SIG-M5 (cell line): ENCODE data around the gene GLT8D1.
"Not testable (repeated sequence)": the region's sequence is repeated elsewhere in the genome, so short reads cannot be mapped to it uniquely, and the experiment has no call there.

Experiments used
- DNase-seq: peaks from one replicate; lab custom pipeline; 2025; lab: John Stamatoyannopoulos, UW

The GLT8D1 gene

DNA sequence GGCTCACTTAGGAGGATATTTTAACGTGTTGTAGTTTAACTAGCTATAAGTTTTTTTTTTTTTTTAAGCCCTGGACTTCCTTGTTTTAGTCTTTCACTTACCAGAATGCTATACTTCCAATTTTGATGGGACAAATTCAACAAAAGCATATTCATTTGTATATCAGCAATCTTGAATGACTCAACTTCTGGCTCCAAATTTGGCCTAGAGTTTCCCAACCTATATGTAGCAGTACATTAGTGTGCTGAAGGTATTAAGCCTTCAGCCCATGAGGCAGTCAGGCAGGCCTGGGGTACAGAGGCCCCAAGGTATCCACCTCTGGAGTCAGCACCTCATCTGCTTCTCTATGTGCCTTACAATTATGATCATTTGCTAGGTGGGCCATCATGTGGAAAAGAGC is 25.8 kb downstream of the GLT8D1 start:
- no peak for DNase-seq

DNA sequence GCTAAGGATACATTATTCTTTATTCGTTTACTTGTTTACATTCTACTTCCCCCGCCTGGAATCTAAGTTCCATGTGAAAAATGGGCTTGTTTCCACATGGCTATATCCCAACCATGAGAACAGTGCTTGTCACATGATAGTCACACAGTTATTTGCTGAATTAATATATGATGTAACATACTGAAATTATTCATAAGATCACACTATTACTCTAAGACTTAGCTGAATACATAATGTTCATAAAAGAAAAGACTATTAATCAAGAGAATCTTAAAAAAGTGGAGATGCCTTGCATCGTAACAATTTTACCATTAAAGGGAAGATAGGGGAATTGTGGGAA is 26.4 kb downstream of the GLT8D1 start:
- DNase-seq = no peak

DNA sequence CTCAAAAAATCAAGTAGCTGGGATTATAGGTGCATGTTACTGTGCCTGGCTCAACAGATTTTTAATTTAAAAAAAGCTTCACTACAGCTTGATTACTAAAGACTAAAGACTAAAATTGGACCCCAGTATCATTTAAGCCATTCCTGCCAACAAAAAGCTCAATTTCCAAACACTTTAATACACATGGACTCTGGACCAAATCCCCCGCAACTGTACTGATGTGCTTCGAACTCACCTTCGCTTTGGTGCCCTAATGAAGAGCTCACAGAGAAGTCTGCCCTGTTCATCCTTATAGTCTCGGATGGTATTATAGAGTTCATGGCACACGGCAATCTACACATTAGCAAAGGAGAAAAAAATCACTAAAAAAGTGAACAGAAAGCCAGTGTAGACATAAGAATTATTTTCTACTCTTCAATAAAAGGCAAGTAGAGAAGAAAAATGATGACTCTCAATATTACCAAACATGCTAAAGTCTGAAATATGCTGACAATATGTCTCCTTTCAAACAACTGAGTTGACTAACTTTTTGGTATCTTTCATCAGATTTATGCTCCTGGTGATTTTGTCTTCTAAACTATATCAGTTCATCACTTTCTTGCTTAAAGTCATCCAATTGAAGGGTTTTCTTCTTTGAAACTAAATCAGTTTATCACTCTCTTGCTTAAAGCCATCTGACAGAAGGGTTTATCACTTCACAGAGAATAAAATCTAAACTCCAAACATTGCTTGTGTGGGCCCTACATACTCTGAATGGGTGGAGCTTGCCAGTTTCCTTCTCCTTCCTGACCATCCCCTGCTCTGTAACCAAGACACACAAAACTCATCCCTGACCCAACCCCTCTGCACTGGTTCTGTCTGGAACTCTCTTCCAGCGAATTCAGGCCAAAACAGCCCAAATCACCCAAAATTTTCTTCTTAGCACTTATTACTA is 27.1 kb downstream of the GLT8D1 start:
- DNase-seq = no peak

DNA sequence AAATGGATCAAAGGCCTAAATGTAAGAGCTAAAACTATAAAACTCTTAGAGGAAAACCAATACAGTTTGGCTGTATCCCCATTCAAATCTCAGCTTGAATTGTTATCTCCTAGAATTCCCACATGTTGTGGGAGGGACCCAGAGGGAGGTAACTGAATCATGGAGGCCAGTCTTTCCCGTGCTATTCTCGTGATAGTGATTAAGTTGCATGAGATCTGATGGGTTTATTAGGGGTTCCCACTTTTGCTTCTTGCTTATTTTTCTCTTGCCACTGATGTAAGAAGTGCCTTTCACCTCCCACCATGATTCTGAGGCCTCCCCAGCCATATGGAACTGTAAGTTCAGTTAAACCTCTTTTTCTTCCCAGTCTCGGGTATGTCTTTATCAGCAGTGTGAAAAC is 29.4 kb downstream of the GLT8D1 start:
- DNase-seq = not testable (repeated sequence)

DNA sequence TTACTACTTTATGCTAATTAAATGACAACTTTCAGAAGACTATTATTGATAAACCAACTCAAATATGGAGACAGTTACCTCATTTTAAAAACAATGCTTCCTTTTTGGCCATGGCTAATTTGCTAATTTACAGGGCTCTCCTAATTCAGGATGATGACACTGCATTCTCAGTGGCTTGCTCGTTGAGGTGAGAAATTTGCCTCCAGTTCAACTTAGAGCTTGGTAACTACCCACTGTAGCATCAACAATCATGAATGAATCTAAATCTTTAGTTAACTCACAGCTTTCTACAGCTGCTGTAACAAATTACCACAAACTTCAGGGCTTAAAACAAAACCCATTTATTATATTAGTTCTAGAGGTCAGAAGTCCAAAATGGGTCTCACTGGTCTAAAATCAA is 33.9 kb downstream of the GLT8D1 start:
- no peak for DNase-seq

DNA sequence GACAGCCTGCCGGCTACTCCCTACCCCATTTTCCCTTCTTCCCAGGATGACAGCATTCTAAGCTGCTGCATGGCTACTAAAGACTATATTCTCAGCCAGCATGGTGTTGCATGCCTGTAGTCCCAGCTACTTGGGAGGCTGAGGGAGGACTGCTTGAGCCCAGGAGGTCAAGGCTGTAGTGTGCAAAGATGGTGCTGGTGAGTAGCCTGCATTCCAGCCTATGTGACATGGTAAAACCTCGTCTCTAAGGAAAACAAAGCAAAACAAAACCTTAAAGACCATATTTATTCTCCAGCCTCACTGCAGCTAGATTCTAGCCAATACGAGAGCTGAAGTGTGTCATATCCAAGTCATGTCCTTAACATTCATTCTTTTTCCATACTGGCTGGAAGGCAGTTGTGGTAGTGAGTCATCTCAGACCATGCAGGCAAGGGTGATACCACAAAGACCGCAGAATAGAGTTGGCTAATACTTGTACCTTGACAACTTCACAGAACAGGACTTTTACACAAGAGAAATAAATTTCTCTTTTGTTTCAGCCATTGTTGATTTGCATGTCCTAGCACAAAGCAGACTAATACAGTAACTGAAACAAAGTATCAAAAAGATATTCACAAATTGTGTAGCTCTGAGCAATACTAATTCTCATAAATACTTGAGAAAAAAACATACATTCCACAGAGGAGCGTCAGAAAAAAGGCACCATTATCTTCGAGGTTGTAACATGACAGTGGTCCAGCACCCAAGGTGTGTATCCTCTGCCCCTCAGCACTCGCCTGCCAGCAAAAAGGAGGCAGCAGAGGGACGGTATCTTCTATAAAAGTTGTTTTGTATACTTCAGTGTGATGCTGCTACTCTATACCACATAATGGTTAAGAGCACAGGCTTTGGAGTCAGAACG is 34.7 kb downstream of the GLT8D1 start:
- peak; percentile 98 for DNase-seq

DNA sequence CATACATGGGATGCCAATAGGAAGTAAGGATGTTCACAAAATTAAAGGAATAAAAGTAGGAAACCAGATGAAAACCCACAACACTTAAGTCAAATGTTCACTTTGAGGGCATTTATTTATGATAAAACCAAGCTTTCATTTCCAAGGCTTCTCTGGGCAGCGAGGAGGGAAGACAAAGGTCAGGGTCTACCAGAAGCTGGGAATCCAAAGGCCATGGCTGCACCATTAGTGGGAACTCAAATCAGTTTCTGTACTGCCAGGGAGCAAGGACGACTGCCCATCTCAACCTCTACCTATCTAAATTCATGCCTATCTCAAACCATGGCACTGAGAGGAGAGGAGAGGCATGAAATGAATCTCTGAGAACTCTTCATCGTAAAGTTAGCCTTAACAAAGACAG is 42.5 kb downstream of the GLT8D1 start:
- no peak for DNase-seq

DNA sequence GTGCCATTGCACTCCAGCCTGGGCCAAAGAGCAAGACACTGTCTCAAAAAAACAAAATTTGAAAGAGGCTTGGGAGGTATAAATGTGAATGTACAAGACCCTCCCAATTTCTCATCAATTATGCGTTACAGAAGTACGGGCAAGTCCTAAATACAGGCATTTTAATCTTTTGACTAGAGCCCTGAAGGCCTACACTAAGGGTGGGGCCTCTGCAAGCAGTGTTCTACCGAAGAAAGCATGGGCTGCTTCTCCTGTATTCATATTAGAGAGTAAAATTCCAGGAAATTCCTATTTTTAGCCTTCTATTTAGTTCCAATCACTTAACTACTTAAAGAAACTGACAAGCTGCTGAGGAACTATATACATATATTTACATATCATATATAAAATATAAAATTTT is 45.5 kb downstream of the GLT8D1 start:
- DNase-seq = no peak

DNA sequence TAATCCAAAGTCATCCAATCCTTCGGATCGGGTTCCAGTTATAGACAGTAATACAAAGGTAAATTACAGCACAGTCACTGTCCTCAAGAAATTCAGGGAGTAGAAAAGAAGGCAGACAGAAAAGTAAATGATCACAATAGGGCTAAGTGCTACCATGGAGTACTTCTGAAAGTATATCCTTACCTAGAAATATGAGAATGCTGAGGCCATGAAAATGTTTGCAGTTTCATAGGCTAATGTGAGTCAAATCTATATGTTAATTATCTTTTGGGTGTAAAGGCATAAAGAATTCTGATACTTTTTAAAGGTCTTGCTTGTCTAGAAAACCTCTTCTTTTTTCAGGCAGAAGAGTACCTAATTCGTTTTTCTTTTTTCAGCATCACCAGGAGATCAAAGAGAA is 49.7 kb downstream of the GLT8D1 start:
- DNase-seq = no peak

DNA sequence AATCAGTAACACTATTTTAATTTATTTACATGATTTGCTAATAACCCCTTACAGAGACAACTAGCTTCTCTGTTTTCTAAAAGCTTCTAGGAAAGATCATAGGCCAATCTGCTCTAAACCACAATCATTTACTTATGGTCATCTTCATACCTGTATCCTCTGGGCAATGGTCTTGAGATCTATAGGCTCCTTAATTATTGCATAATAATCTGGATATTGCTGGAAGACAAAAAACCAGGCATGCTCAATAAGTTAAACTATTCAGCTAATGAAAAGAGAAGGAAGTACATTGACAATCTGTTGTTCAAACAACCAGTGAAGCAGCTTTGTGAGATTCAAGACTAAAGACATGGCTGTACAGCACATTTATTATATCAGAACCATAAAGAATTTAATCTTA is 54.0 kb downstream of the GLT8D1 start:
- no peak for DNase-seq

DNA sequence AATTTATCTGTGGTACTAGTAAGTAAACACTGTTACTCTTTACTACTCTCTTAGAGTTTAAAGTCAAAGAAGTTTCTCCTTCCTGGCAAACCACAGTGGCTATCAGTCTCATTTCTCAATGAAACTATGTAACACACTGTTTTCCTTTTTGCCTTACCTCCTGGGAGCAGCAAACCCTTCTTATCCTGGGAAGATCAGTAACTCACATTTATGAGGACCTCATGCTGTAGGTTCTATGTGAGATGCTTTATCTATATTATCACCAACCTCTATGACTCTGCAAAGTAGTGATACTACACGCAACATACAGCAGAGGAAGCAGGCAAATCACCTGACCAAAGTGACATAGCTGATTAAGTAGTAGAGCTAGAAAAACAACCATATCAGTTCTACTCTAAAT is 55.2 kb downstream of the GLT8D1 start:
- DNase-seq = no peak

DNA sequence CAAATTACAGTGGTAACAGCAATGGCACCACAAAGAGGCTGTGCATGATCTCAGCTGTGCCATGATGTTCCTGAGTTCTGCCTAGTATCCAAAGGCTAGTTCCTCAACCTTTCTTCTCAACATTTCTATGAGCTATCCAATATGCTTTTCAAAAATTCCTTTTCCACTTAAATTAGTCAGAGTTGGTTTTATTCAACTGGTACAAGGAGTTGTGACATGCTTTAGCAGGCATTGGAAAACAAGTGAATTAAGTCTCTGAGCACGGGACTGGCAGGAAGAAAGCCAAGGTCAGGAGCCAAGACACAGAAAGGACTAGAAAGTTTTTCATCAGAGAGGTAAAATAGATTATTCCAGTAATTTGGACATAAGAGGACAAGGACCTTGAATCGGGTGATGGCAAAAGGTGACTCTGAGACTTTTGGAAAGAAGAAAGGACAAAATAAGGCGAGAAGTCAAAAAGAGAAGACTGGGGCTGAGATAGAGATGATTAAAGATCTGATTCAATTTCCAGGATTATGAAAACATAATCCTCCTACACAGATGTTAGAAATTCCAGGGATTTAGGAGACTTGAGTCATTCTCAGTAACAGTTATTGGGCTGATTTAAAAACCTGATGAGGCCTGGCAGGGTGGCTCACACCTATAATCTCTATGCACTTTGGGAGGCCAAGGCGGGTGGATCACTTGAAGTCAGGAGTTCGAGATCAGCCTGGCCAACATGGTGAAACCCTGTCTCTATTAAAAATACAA is 56.0 kb downstream of the GLT8D1 start:
- DNase-seq = no peak

DNA sequence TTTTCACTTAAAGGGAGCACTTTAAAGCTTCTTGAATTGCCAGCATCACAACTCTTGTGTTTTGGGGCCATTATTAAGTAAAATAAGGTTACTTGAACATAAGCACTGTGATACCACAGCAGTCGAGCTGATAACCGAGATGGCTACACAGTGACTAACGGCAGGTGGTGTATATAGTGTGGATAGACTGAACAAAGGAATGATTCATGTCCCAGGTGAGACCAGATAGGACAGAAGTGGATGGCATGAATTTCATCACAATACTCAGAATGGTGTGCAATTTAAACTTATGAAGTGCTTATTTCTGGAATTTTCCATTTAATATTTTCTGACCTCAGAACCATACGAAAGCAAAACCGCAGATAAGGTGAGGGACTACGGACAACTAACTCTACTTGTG is 60.0 kb downstream of the GLT8D1 start:
- no peak for DNase-seq
